Psoas muscle (tissue), 8 donors: ENCODE results near the gene TRRAP. TPM values are rescaled to one million over a fixed set of nuclear protein-coding genes. Genes with fewer than 3 reads are reported as not detected.

Source experiments
- ATAC-seq, 4 donors: fragments of 200-7000 bp; cut with Tn5 transposase; one replicate each; pipeline ENCODE4 v1.9.1; 2020; ENCODE audit warnings: moderate library complexity in 3 of 4, mild to moderate bottlenecking in 2 of 4
- DNase-seq, 2 donors: peaks; one replicate each; pipeline ENCODE4 v3.0.0-alpha.2; 2020
- H3K27ac ChIP-seq: fragments of 200-600 bp; one replicate; pipeline ENCODE4 v1.8.0; 2022
- H3K27me3 ChIP-seq, 3 donors: fragments of 200-600 bp in 1 of 3; one replicate each; pipeline versions ENCODE4 v1.6.1 to v1.8.0; 2013 to 2022; ENCODE audit warnings: low read length in 2 of 3, mild to moderate bottlenecking in 2 of 3, moderate library complexity in 1 of 3; ENCODE audit not compliant: insufficient read depth in 3 of 3
- H3K36me3 ChIP-seq, 2 donors: fragments of 200-600 bp in 1 of 2; one replicate each; pipeline versions ENCODE4 v1.6.1 to v1.8.0; 2013 to 2022; ENCODE audit warnings: low read depth in 1 of 2, mild to moderate bottlenecking in 1 of 2, moderate library complexity in 1 of 2; ENCODE audit not compliant: insufficient read depth in 1 of 2
- H3K4me1 ChIP-seq: fragments of 200-600 bp; one replicate; pipeline ENCODE4 v1.8.0; 2022
- H3K4me3 ChIP-seq: fragments of 200-600 bp; one replicate; pipeline ENCODE4 v1.8.0; 2022; ENCODE audit warnings: mild to moderate bottlenecking
- H3K9me3 ChIP-seq: fragments of 200-600 bp; one replicate; pipeline ENCODE4 v1.8.0; 2022
- WGBS, 3 donors: extraction: QIAGEN DNeasy Blood & Tissue Kit; methylation state at CpG; one replicate each; pipeline versions ENCODE4 v1.1.6 to v1.1.7; 2013; 5-methylcytosine and 5-hydroxymethylcytosine counted together
- intact Hi-C, 2 donors: fragments of 100-400 bp; cut with DNase I; formaldehyde crosslinking; loops; one replicate each; pipeline versions ENCODE4 v1.11.0 to v1.14.2; 2022
- polyA plus RNA-seq, 3 donors: library from polyadenylated mRNA; stranded (reverse); fragments of 200-250 nt; gene quantifications; one replicate each; pipeline ENCODE4 v1.2.3, GENCODE V29; 2013
- total RNA-seq, 4 donors: library from RNA; stranded (reverse); fragmentation: NEBNext Ultra II Directional in 2 of 4; extraction: Animal tissue kit (Norgen Biotek cat#: 25700) in 2 of 4; gene quantifications; one replicate each; pipeline versions ENCODE4 v1.2.1 to v1.2.4, GENCODE V29; 2021 to 2023
- TF ChIP-seq, protein P1 (sequence below): fragments of 200-600 bp; IDR thresholded peaks from one replicate; pipeline ENCODE4 v1.8.0; 2022; ENCODE audit warnings: antibody characterized with exemption
- donor health status: healthy with polysubstance abuse.
- donor health status: DM: no; HTN: no; CAD: no; lungs with moderate emphysema.
- donor health status: Bipolar disorder and iron deficiency.
- donor health status: healthy.
- donor health status: DM: yes; HTN: yes; CAD: no.
- donor health status: DM: no; HTN: no; CAD: no.
- donor health status: DM: no; HTN: no; CAD: no.
- donor health status: DM: yes; HTN: yes; CAD: no.

The TRRAP gene
- total and polyA plus RNA-seq, 7 donors = 3.8 to 21.3 (median 13.3) TPM

DNA sequence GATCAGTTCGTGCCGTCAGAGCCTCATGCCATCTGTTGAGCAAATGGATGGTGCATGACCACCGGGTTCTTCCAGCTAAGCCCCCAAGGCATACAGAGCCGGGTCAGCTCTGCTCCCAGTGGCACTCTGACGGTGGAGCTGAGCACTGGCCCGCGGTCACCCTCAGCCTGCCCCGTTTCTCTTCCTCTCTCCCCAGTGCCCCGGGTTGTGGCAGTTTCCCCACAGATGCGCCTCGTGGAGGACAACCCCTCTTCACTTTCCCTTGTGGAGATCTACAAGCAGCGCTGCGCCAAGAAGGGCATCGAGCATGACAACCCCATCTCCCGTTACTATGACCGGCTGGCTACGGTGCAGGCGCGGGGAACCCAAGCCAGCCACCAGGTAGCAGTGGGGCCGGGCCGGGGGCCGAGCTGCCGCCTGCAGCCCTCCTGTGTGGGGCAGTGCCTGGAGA lies 129.9 kb downstream of the TRRAP start:
- ATAC-seq = no peak
- 94 to 95% (median 95%) methylated on average over 23 of the region's 23 CpGs for WGBS, 3 donors
- H3K4me1 ChIP-seq = no peaks in the 10 kb centered on the region
- H3K4me3 ChIP-seq = no peak overlapping the region
- no peak overlapping the region for H3K27ac ChIP-seq
- intact Hi-C loops = no loop called here
- H3K9me3 ChIP-seq = no peaks in the 10 kb centered on the region
- TF ChIP-seq, protein P1, sequence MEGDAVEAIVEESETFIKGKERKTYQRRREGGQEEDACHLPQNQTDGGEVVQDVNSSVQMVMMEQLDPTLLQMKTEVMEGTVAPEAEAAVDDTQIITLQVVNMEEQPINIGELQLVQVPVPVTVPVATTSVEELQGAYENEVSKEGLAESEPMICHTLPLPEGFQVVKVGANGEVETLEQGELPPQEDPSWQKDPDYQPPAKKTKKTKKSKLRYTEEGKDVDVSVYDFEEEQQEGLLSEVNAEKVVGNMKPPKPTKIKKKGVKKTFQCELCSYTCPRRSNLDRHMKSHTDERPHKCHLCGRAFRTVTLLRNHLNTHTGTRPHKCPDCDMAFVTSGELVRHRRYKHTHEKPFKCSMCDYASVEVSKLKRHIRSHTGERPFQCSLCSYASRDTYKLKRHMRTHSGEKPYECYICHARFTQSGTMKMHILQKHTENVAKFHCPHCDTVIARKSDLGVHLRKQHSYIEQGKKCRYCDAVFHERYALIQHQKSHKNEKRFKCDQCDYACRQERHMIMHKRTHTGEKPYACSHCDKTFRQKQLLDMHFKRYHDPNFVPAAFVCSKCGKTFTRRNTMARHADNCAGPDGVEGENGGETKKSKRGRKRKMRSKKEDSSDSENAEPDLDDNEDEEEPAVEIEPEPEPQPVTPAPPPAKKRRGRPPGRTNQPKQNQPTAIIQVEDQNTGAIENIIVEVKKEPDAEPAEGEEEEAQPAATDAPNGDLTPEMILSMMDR = no peak
- no peaks in the 10 kb centered on the region for H3K27me3 ChIP-seq
- no peak for DNase-seq
- peaks cover 11 to 100% of the 10 kb centered on the region in 2 donors for H3K36me3 ChIP-seq

DNA sequence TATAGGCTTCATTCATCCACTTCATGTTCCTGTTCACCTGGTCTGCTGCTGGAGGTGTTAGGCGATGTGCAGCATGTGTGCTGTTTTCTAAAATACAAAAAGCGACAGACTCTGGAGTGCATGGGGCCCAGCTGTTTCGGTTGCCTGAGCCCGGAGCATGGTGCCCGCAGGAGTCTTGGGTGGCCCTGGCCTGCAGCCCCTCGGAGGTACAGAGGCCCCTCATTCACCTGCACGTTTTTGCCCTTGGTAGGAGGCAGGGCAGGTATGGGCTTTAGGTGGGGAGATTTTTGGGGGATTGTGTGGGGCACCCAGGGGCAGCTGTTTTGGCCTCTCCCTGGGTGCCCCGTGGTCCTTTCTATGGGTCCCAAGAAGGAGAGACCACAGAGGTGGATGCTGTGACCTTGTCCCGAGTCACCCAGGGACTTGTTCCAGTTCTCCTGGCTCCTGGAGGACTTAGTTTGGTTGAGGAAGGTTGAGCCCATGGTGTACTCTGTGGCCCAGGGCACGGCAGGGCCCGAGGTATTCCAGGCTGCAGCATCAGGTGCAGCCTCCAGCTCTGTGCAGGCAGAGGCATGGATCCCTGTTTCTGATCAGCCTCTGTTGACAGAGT lies 130.7 kb downstream of the TRRAP start:
- 91 to 95% (median 94%) methylated on average over 11 of the region's 11 CpGs for WGBS, 3 donors
- H3K36me3 ChIP-seq = peaks cover 11 to 100% of the 10 kb centered on the region in 2 donors
- H3K27me3 ChIP-seq = no peaks in the 10 kb centered on the region
- no peak for ATAC-seq
- H3K9me3 ChIP-seq = no peaks in the 10 kb centered on the region
- H3K27ac ChIP-seq = no peak overlapping the region
- H3K4me3 ChIP-seq = no peak overlapping the region
- intact Hi-C loops = no loop called here
- TF ChIP-seq, protein P1 = no peak
- DNase-seq = no peak
- H3K4me1 ChIP-seq = no peaks in the 10 kb centered on the region

DNA sequence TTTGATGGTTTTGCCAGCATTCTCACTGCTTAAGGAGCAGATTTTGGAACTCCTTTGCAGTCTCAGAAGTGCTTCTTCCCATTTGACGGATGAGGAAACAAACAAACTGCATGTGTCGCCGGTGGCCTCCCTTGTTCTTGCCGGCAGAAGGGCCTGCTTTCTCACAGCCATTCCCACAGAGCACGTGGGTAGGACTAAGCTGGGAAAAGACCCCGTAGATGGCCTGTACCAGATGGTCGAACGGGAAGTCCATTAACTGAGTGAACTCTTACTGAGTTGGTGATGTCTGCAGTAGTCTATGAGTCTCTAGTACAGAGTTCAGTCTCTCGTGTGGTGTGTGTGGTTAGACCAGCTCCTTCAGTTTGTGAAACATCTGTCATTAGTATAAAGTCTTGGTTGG lies 131.9 kb downstream of the TRRAP start:
- TF ChIP-seq, protein P1 = no peak
- DNase-seq (no peak), ATAC-seq (no peak)
- intact Hi-C loops = no loop called here
- Histone ChIP-seq H3K27ac (no peak overlapping the region), H3K4me1 (no peaks in the 10 kb centered on the region), H3K36me3 (peaks cover 11 to 100% of the 10 kb centered on the region in 2 donors), H3K9me3 (no peaks in the 10 kb centered on the region), H3K4me3 (no peak overlapping the region), H3K27me3 (no peaks in the 10 kb centered on the region)
- 86 to 91% (median 87%) methylated on average over 9 of the region's 9 CpGs for WGBS, 3 donors

DNA sequence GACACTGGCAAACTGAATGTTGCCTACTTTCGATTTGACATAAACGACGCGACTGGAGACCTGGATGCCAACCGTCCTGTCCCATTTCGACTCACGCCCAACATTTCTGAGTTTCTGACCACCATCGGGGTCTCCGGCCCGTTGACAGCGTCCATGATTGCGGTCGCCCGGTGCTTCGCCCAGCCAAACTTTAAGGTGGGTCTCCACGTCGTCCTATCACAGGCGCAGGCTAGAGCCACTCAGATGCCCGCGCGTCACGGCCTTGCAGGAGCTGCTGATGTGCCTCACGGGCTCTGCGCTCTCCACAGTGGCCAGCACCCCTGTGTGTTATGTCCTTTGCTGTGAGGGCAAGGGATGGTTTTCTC lies 133.0 kb downstream of the TRRAP start:
- intact Hi-C loops = no loop called here
- WGBS, 3 donors = 97 to 98% (median 97%) methylated on average over 24 of the region's 24 CpGs
- no peak for DNase-seq

More for the DNA sequence above, 133.0 kb downstream of the TRRAP start:
- Histone ChIP-seq H3K27ac (no peak overlapping the region), H3K4me1 (no peaks in the 10 kb centered on the region), H3K27me3 (no peaks in the 10 kb centered on the region), H3K4me3 (no peak overlapping the region), H3K9me3 (no peaks in the 10 kb centered on the region), H3K36me3 (peaks cover 10 to 99% of the 10 kb centered on the region in 2 donors)
- TF ChIP-seq, protein P1 = no peak
- ATAC-seq = no peak
